OCI-LY1 (cell line): ENCODE measurements around the gene CPT1B.
A peak's percentile ranks its signal among the peaks of the same experiment; 100 is the strongest.

ENCODE experiments used
- H2AFZ ChIP-seq: fragments of 200-600 bp; sonication (generic), shearing (Covaris generic); 2 replicates; pipeline ENCODE4 v1.6.0; 2014; ENCODE audit warnings: antibody characterized with exemption, mild to moderate bottlenecking, low read length
- H3F3A ChIP-seq: fragments of 200-600 bp; sonication (generic), shearing (Covaris generic); 2 replicates; pipeline ENCODE4 v1.6.0; 2014; ENCODE audit warnings: mild to moderate bottlenecking, antibody characterized with exemption, low read length, moderate library complexity; ENCODE audit not compliant: insufficient read depth
- H3K27ac ChIP-seq: fragments of 200-600 bp; sonication (generic); 2 replicates; pipeline ENCODE4 v1.5.1; 2014; ENCODE audit warnings: low read length, mixed run types, mild to moderate bottlenecking, low read depth; ENCODE audit not compliant: poor library complexity, severe bottlenecking
- H3K27me3 ChIP-seq: fragments of 200-600 bp; sonication (generic); 2 replicates; pipeline ENCODE4 v1.6.0; 2014; ENCODE audit warnings: antibody characterized with exemption, mild to moderate bottlenecking, low read length, moderate library complexity; ENCODE audit not compliant: insufficient read depth
- H3K36me3 ChIP-seq: fragments of 200-600 bp; sonication (generic); 2 replicates; pipeline ENCODE4 v1.6.1; 2014; ENCODE audit warnings: mild to moderate bottlenecking, antibody characterized with exemption, low read length, moderate library complexity, mixed read lengths; ENCODE audit not compliant: insufficient read depth
- H3K4me1 ChIP-seq: fragments of 200-600 bp; sonication (generic); 2 replicates; pipeline ENCODE4 v1.5.1; 2014; ENCODE audit warnings: mild to moderate bottlenecking, low read length, moderate library complexity; ENCODE audit not compliant: insufficient read depth, severe bottlenecking
- H3K4me2 ChIP-seq: fragments of 200-600 bp; sonication (generic), shearing (Covaris generic); 2 replicates; pipeline ENCODE4 v1.6.1; 2014; ENCODE audit warnings: low read length
- H3K4me3 ChIP-seq: fragments of 200-600 bp; sonication (generic); 2 replicates; pipeline ENCODE4 v1.5.1; 2014; ENCODE audit warnings: low read length, low read depth, mild to moderate bottlenecking, mixed read lengths; ENCODE audit not compliant: poor library complexity, severe bottlenecking
- H3K79me2 ChIP-seq: fragments of 200-600 bp; shearing (Covaris generic); 2 replicates; pipeline ENCODE4 v1.6.1; 2016; ENCODE audit warnings: mixed run types, low read length, mixed read lengths; ENCODE audit not compliant: insufficient read depth
- H3K9ac ChIP-seq: fragments of 200-600 bp; sonication (generic), shearing (Covaris generic); 2 replicates; pipeline ENCODE4 v1.6.1; 2014; ENCODE audit warnings: mild to moderate bottlenecking, low read length, mixed read lengths
- H3K9me2 ChIP-seq: fragments of 200-600 bp; sonication (generic), shearing (Covaris generic); 2 replicates; pipeline ENCODE4 v1.6.1; 2014; ENCODE audit warnings: low read depth, mild to moderate bottlenecking, low read length, mixed read lengths
- H3K9me3 ChIP-seq: fragments of 200-600 bp; shearing (Covaris generic); 2 replicates; pipeline ENCODE4 v1.6.1; 2014; ENCODE audit warnings: low read length, mixed read lengths
- H4K20me1 ChIP-seq: fragments of 200-600 bp; sonication (generic), shearing (Covaris generic); 2 replicates; pipeline ENCODE4 v1.6.0; 2016; ENCODE audit warnings: mild to moderate bottlenecking, low read length; ENCODE audit not compliant: insufficient read depth
- EZH2 ChIP-seq: fragments of 200-600 bp; sonication (generic), shearing (Covaris generic); IDR thresholded peaks from 2 replicates; pipeline ENCODE4 v1.8.0; 2017; ENCODE audit warnings: borderline replicate concordance, mixed run types, mild to moderate bottlenecking, antibody characterized with exemption, low read length, moderate library complexity, mixed read lengths
- TF ChIP-seq, protein P1 (sequence below): fragments of 200-600 bp; sonication (generic), shearing (Covaris generic); IDR thresholded peaks from 2 replicates; pipeline ENCODE4 v1.5.1; 2017; ENCODE audit warnings: mild to moderate bottlenecking, antibody characterized with exemption, low read length, moderate library complexity, mixed read lengths

CPT1B gene

DNA sequence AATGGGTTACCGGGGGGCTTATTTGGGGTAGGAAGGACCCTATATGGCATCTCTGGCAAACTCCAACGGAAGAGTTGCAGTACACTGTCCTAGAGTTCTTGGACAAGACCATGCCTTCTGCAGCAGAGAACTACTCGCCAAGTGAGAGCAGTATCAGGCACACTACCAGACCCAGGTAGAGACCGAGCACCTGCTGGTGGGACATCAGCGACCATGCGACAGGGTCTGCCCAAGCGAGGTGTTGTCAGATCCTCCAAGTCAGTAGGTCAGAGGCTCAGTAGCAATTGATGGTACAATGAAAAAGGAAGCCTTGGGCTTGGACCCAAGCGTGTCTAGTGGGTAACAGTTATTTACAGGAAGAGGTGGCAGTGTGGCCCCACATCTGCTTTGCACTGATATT is 7.6 kb upstream of the CPT1B start:
- H3K9me3 ChIP-seq = no peaks in the 10 kb centered on the region
- no peak overlapping the region for H3K4me2 ChIP-seq
- H4K20me1 ChIP-seq = no peaks in the 10 kb centered on the region

GRCh38 chr22:50585238-50585637 is 7.0 kb upstream of the CPT1B start:
- Histone ChIP-seq H3K79me2 (0 out of 2 replicates have a peak, but pooled peaks cover 5% of the 10 kb centered on the region), H3K4me3 (no peak overlapping the region), H3K9me2 (no peaks in the 10 kb centered on the region), H3K27ac (no peak overlapping the region), H2AFZ (no peak overlapping the region), H3K9ac (no peak overlapping the region), H3K27me3 (no peaks in the 10 kb centered on the region), H3K4me2 (no peak overlapping the region), H3K9me3 (no peaks in the 10 kb centered on the region), H3F3A (no peaks in the 10 kb centered on the region), H4K20me1 (no peaks in the 10 kb centered on the region), H3K36me3 (peaks cover 18% of the 10 kb centered on the region), H3K4me1 (peaks cover 17% of the 10 kb centered on the region)
- TF ChIP-seq, protein P1, sequence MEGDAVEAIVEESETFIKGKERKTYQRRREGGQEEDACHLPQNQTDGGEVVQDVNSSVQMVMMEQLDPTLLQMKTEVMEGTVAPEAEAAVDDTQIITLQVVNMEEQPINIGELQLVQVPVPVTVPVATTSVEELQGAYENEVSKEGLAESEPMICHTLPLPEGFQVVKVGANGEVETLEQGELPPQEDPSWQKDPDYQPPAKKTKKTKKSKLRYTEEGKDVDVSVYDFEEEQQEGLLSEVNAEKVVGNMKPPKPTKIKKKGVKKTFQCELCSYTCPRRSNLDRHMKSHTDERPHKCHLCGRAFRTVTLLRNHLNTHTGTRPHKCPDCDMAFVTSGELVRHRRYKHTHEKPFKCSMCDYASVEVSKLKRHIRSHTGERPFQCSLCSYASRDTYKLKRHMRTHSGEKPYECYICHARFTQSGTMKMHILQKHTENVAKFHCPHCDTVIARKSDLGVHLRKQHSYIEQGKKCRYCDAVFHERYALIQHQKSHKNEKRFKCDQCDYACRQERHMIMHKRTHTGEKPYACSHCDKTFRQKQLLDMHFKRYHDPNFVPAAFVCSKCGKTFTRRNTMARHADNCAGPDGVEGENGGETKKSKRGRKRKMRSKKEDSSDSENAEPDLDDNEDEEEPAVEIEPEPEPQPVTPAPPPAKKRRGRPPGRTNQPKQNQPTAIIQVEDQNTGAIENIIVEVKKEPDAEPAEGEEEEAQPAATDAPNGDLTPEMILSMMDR = no peak
- TF ChIP-seq EZH2 = no peak

More for the DNA sequence above, 7.6 kb upstream of the CPT1B start:
- no peak overlapping the region for H3K9ac ChIP-seq
- no peaks in the 10 kb centered on the region for H3F3A ChIP-seq
- 0 out of 2 replicates have a peak, but pooled peaks cover 5% of the 10 kb centered on the region for H3K79me2 ChIP-seq
- peaks cover 15% of the 10 kb centered on the region for H3K36me3 ChIP-seq
- no peak overlapping the region for H3K4me3 ChIP-seq
- no peak overlapping the region for H2AFZ ChIP-seq
- H3K27ac ChIP-seq = no peak overlapping the region
- H3K4me1 ChIP-seq = peaks cover 17% of the 10 kb centered on the region
- TF ChIP-seq, protein P1 = no peak
- TF ChIP-seq EZH2 = no peak
- no peaks in the 10 kb centered on the region for H3K9me2 ChIP-seq
- H3K27me3 ChIP-seq = no peaks in the 10 kb centered on the region

- Histone ChIP-seq H3K4me3 (peak overlapping the region; percentile 80), H3K4me1 (peaks cover 17% of the 10 kb centered on the region), H3K4me2 (peak overlapping the region; percentile 96), H3F3A (no peaks in the 10 kb centered on the region), H4K20me1 (no peaks in the 10 kb centered on the region), H3K9me2 (no peaks in the 10 kb centered on the region), H3K36me3 (peaks cover 27% of the 10 kb centered on the region), H3K9ac (peak overlapping the region; percentile 75; the same call in 1 of the 2 replicates), H2AFZ (no peak overlapping the region), H3K79me2 (0 out of 2 replicates have a peak, but pooled peaks cover 5% of the 10 kb centered on the region), H3K9me3 (no peaks in the 10 kb centered on the region), H3K27ac (no peak overlapping the region), H3K27me3 (no peaks in the 10 kb centered on the region)
- TF ChIP-seq EZH2 = no peak
- TF ChIP-seq, protein P1 = no peak
These were observed 6.2 kb upstream of the CPT1B start for GRCh38 chr22:50584106-50585096.
